8988T (cell line): ENCODE measurements around the gene PXDN.
A peak's percentile ranks its signal among the peaks of the same experiment; 100 is the strongest.
"Not testable (repeated sequence)": the region's sequence is repeated elsewhere in the genome, so short reads cannot be mapped to it uniquely, and the experiment has no call there.

Experiments used
- DNase-seq: peaks from one replicate; pipeline ENCODE4 v3.0.0; 2011

PXDN gene

GRCh38 chr2:1680222-1681016, 63.9 kb downstream of the PXDN start:
- no peak for DNase-seq

- DNase-seq = not testable (repeated sequence)
Observed at GRCh38 chr2:1679488-1680039, 64.8 kb downstream of the PXDN start.

DNA sequence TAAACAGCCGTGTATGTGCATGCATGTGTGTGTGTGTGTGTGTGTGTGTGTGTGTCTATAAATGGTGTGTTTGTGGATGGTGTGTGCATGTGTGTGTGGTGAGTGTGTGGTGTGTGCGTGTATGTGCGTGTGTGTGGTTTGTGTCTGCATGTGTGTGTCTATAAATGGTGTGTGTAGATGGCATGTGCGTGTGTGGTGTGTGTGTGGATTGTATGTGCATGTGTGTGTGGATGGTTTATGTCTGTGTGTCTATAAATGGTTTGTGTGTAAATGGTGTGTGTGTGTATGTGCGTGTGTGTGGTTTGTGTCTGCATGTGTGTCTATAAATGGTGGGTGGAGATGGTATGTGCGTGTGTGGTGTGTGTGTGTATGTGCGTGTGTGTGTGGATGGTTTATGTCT, 65.2 kb downstream of the PXDN start:
- DNase-seq = not testable (repeated sequence)

GRCh38 chr2:1678609-1679008, 65.7 kb downstream of the PXDN start:
- no peak for DNase-seq

GRCh38 chr2:1677821-1678165, 66.5 kb downstream of the PXDN start:
- DNase-seq = no peak

GRCh38 chr2:1676913-1677820, 67.1 kb downstream of the PXDN start:
- DNase-seq = no peak

DNA sequence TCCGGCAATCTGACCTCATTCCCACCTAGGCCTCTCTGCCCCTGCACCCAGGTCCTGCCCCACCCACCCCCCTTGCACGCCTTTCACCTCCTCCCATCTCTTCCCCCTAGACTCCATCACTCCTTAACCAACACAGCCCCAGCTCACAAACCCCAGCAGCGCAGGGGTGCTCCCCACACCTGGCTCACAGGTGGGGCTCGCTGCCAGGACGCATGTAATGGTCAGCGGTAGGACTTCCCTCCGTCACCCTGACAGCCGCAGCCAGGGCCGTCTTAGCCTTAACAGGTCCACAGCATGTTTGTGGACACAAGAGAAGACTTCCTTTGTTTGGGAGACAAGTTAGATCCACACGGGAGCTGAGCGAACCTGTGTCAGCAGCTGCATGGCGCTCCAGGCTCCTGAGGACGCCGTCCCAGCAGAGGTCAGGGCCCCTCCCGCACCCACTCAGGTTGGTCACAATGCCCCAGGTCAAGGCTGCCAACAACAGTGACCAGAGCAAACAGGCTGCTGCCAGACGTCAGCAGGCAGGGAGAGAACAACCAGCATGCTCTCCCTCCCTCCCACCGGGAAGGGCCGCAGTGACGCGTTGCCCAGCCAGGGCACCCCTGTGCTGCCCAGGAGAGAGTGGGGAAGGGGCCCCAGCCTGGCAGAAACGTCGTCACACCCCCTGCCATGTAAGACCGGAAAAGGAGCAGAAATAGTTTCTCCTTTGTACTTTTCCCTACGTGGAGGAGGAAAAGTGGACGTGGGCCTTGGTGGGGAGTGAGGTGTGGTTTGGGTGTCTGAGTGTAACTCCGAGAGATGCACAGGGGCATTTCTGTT, 68.0 kb downstream of the PXDN start:
- no peak for DNase-seq

DNA sequence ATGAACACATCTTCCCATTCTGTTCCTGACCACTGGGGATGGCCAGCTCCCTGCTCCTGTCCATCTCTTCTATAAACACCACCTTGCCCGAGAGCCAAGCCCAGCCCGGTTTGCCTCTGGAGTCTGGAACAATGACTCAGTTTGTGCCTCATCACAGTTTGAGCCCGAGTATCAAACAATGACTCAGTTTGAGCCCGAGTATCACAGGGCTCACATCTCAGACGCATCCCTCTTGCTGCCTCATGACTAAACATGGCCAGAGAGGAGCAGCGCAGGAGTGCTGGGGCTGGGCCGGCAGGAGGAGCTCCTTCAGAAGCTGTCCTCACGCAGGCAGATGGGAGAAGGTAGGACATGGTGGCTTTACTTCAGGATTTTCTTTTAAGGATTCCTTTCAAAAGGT, 68.7 kb downstream of the PXDN start:
- peak; percentile 55 for DNase-seq

DNA sequence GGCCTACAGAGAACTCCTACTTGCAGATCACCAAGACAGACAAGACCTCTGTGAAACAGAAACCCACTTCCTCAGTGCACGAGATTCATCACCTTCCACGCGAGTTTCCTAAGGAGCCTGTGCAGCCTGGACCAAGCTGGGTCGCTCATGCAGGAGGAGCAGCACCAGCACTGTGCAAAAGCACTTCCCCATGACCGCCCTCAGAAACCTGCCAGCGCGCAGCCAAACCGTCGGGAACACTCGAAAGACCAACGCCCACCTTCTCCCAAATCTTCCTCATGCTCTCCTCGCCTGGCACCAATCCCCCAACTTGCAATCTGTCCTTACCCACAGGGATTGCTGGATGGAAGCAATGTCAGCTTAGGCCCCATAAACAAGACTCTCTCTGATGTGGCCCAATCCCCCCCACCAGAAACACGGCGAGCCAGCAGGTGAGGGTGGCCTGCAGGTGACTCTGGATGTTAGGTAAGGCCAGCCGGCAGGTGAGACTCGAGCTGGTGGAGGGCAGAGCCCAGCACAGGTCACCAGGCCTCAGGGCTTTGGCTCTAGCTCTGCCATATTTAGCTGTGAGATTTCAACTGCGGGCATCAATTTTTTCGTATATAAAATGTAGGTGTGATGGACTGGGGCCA, 69.4 kb downstream of the PXDN start:
- DNase-seq = no peak

- DNase-seq = no peak
Observed at GRCh38 chr2:1674276-1674675, 70.0 kb downstream of the PXDN start.

DNA sequence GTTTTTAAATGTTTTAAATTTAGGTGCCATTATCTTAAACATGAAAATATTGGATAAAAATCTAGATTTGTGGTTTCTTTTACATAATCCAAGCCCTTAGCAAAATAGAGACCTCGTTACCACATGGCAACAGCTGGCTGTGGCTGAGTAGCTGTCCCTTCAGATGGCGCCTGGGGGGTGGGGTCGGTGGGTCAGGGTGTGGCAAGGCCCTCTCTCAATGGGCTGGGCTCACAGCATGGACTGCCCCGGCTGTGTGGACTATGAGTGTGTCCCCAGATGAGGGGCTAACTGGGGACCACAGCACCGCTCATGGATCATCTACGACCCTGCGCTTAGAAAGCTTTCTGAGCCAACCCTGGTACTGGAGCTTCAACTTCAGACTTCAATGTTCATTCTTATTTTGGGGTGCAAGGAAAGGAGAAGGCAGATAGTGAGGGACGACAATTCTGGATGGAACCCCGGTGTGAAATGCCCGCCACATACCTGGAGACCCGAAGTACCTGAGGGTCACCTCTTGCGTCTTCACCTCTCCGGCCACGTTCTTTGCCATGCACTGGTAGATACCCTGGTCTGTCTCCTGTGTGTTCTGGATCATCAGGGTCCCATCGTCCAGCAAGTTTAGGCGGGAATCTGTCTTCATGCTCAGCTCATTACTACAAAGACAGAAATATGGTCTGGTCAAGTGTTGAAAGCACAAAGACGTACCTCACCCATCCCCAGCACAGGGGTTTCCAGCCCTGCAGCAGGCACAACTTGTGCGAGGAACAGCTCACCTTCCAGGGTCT, 71.0 kb downstream of the PXDN start:
- DNase-seq = no peak

GRCh38 chr2:1672738-1673137, 71.6 kb downstream of the PXDN start:
- DNase-seq = no peak

- no peak for DNase-seq
Observed at GRCh38 chr2:1671916-1672315, 72.4 kb downstream of the PXDN start.

GRCh38 chr2:1670636-1671035, 73.7 kb downstream of the PXDN start:
- no peak for DNase-seq

DNA sequence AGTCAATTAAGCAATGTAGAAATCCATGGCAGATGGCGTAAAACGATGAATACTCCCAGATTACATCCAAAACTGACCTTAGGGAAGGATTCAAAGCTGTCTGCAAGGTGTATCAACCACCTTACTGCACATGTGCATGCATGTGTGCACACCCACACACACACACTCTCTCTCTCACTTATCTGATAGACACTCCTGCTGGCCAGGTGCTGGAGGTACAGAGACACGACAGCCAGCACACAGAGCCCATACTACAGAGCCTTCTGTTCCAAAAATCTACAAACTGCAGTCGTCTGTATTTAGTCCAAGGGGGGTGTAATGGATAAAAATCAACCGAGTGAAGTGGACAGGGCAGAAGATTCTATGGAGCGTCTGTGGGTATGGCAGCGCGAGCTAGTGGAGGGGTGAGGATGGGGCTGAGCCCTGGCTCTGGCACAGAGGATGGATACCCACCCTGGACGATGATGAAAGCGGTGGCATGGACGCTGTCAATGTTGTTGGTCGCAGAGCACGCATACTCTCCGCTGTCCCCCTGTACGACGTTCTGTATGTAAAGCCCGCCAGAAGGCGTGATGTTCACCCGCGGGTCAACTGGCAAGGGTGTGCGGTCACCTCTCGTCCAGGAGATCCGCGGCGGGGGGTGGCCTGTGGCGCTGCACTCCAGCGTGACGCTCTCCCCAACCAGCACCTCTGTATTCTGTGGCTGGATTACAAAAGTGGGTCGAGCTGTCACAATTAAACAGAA, 78.4 kb downstream of the PXDN start:
- DNase-seq = no peak

- no peak for DNase-seq
Observed at GRCh38 chr2:1664698-1665097, 79.6 kb downstream of the PXDN start.

- DNase-seq = no peak
Observed at GRCh38 chr2:1664076-1664605, 80.2 kb downstream of the PXDN start.

DNA sequence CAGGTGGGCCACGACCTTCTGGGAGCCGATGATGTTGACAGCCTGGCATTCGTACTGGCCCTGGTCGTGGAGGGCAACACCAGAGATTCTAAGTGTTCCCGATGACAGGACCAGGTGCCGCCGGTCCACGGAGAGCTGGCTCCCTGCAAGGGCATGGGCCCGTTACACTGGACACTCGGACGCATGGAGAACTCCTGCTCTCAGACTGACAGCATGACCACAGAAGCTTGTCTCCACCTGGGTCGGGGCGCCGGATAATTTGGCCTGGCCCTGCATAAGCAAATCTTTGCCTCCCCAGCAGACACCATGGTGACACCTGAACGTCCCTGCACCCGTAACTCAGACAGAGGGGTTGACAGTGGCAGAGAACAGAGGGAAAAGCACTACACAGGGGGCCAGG, 80.7 kb downstream of the PXDN start:
- DNase-seq = no peak

GRCh38 chr2:1662606-1663180, 81.6 kb downstream of the PXDN start:
- no peak for DNase-seq

DNA sequence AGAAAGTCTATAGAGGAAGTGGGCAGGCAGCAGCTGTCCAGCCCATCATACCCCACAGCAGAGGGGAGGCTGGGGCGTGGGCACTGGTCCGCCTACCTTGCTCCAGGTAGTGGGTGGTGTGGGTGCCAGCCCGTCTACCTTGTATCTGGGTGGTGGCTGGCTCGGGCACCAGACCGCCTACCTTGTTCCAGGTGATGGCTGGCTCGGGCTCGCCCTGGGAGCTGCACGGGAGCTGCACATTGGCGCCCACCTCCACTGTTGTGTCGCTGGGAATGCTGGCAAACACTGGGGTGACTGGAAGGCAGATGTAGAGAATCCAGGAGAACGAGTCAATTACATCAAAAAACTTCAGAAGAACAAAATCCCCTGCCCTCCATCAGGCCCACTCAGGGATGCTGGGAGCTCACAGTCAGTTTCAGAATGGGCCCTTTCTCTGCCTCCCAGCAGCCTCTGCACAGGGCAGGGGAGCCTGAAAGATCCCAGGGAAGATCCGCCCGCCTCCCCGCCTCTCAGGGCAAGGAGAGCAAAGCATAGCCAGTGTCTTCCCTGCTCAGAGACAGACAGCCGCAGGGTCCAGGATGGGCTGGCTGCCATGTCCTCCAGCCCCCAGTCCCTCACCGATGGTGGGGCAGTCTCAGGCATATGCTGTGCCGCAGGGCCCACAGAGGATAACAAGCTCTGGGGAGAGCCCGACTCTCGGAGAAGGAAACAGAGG, 82.3 kb downstream of the PXDN start:
- DNase-seq = no peak
